SJCRH30 (cell line): ENCODE results near the gene FAM163A. TPM values are rescaled to one million over a fixed set of nuclear protein-coding genes. Genes with fewer than 3 reads are reported as not detected.

Experiments used
- DNase-seq, 2 experiments: peaks; one replicate each; pipeline ENCODE4 v3.0.0-alpha.2; 2015 to 2020
- H3K27ac ChIP-seq: fragments of 250-450 bp; sonication (Bioruptor Pico); 2 replicates; pipeline ENCODE4 v1.5.1; 2020; ENCODE audit warnings: mild to moderate bottlenecking, moderate library complexity
- H3K27me3 ChIP-seq: fragments of 250-450 bp; sonication (Bioruptor Pico); 2 replicates; pipeline ENCODE4 v1.5.1; 2020; ENCODE audit warnings: mild to moderate bottlenecking, moderate library complexity
- H3K36me3 ChIP-seq: fragments of 250-450 bp; sonication (Bioruptor Pico); 2 replicates; pipeline ENCODE4 v1.5.1; 2020; ENCODE audit warnings: mild to moderate bottlenecking, moderate library complexity
- H3K4me1 ChIP-seq: fragments of 250-450 bp; sonication (Bioruptor Pico); 2 replicates; pipeline ENCODE4 v1.5.1; 2020; ENCODE audit warnings: mild to moderate bottlenecking, moderate library complexity
- H3K4me3 ChIP-seq: fragments of 250-450 bp; sonication (Bioruptor Pico); 2 replicates; pipeline ENCODE4 v1.5.1; 2020; ENCODE audit warnings: mild to moderate bottlenecking, moderate library complexity
- H3K9me3 ChIP-seq: fragments of 250-450 bp; sonication (Bioruptor Pico); replicated peaks from 2 replicates; pipeline ENCODE4 v1.5.1; 2020; ENCODE audit warnings: mild to moderate bottlenecking, moderate library complexity
- total RNA-seq: library from RNA; depleted of rRNA; stranded (reverse); fragments of >200 nt; shearing (Covaris generic); gene quantifications from 2 replicates; pipeline ENCODE4 v1.2.3, GENCODE V29; 2014

Gene FAM163A
- total RNA-seq, 1 experiment from 2014 or later, result not detected

DNA sequence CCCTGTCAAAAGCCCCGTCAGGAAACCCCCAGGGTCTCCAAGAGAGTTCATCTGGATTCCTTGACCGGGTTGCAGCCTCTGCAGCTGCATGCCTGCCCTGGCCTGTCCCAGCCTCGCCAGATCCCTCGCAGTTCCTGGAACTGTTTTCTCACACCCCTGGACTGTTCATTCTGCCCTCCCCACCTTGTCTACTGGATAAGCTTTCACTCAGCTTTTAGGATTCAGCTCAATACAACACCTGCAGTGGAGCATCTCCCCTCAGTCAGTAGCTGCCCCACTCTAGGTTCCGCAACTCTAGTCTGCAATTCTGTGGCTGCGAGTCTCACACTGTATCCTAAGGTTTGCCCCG lies 67.2 kb downstream of the FAM163A start:
- Histone ChIP-seq H3K27ac (no peak overlapping the region), H3K4me1 (no peaks in the 10 kb centered on the region), H3K36me3 (no peaks in the 10 kb centered on the region), H3K9me3 (no peaks in the 10 kb centered on the region), H3K4me3 (no peak overlapping the region), H3K27me3 (no peaks in the 10 kb centered on the region; the same call in 1 of the 2 replicates)
- no peak for DNase-seq

DNA sequence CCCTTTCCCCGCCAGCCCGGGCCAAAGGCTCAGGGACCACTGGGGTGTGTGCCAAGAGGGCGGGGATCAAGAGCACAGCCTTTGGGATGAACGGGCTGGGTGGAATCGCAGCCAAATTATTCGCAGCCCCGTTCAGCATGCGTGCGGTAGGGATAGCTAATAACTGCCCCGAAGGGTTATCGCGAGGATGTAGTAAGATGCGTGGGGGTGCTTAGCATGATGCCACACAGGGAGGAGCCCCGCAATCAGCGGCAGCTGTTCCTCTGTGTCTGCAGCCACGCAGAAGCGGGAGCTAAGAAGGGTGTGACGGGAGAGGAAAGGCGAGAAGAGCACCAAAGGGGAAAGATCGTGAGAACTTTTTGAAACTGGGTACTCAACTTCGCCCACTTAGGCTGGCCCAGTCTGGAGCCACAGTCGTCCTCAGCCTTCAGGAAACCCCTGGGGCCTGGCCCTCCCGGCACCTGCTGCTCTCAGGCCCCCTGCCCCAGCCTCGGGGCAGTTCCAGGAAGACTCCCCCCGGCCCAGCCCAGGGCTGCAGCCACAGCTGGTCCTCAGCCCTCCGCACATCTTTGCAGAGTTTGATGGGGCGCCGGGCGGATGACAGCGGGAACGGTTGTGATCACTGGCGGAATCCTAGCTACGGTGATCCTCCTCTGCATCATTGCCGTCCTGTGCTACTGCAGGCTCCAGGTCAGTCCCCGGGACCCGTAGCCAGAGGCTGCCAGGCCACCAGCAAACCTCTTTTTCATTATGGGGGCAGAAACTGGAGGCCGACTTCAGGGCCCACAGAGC lies 69.6 kb downstream of the FAM163A start:
- Histone ChIP-seq H3K9me3 (no peaks in the 10 kb centered on the region), H3K4me3 (peak overlapping the region; percentile 25), H3K27ac (no peak overlapping the region), H3K4me1 (peaks cover 16% of the 10 kb centered on the region), H3K36me3 (no peaks in the 10 kb centered on the region), H3K27me3 (no peaks in the 10 kb centered on the region; the same call in 1 of the 2 replicates)
- DNase-seq, result peak; percentile 52 to 62

DNA sequence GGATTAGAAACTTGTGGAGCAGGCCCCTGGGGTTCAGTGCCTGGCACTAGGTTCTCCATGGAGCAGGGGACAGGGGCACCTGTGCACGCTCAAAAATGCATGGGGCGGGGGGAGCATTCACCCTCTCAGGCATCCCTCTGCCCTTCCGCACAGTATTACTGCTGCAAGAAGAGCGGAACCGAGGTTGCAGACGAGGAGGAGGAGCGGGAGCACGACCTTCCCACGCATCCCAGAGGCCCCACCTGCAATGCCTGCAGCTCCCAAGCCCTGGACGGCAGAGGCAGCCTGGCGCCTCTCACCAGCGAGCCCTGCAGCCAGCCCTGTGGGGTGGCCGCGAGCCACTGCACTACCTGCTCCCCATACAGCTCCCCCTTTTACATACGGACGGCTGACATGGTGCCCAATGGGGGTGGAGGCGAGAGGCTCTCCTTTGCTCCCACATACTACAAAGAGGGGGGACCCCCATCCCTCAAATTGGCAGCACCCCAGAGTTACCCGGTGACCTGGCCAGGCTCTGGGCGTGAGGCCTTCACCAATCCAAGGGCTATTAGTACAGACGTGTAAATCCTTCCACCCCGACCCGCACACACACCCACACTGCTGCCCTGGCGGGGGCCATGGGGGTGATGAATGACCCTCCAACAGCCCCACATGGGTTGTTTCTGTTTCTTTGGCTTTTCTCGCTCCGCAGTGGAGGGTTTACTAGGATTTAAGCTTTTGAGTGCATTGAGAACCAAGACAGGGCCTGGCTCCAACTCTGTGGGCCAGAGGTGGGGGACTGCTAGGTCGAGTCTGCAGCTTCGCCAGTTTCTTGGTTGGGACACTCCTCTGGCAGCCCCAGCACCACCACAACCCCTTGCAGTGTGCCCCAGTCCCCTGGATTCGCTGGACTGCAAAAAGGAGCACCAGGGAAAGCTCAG lies 70.8 kb downstream of the FAM163A start:
- no peaks in the 10 kb centered on the region; the same call in 1 of the 2 replicates for H3K27me3 ChIP-seq
- H3K27ac ChIP-seq, result no peak overlapping the region
- H3K4me1 ChIP-seq, result peaks cover 24% of the 10 kb centered on the region
- no peak overlapping the region for H3K4me3 ChIP-seq
- no peak for DNase-seq
- H3K9me3 ChIP-seq, result no peaks in the 10 kb centered on the region
- no peaks in the 10 kb centered on the region for H3K36me3 ChIP-seq

DNA sequence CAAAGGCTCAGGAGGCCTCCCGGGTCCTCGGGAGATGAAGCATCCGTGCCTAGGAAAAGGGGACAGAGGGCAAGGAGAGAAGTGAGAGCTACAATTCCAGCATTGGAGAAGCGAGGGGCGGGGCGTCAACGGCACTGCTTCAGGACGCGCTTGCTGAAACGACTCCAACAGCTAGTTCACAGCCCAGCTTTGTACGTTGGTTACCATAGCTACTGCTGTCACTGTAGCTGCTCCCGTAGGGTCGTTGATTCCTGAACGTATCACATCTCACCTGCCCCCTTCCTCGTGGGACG lies 71.4 kb downstream of the FAM163A start:
- H3K4me3 ChIP-seq, result peak overlapping the region; percentile 62
- no peaks in the 10 kb centered on the region; the same call in 1 of the 2 replicates for H3K27me3 ChIP-seq
- H3K4me1 ChIP-seq, result peaks cover 24% of the 10 kb centered on the region
- H3K9me3 ChIP-seq, result no peaks in the 10 kb centered on the region
- no peaks in the 10 kb centered on the region for H3K36me3 ChIP-seq
- no peak overlapping the region for H3K27ac ChIP-seq
- DNase-seq, result no peak

DNA sequence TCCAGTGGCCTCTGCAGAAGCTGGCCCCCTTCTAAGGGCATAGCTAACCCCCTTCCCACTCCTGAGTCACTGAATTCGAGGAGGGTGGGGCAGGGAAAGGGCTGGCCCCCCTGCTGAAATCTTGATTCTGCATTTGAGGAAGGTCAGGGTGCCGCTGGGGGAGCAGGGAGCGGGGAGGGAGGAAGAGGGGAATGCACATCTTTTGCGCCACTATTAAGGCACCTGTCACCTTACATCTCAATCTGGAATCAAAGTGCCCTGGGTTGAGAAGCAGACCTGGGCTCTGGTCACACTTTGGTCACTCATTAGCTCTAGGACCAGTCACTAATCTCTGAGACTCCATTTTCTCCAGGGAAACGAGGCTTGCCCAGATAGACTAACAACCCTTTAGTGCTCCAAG lies 72.5 kb downstream of the FAM163A start:
- H3K4me1 ChIP-seq, result peaks cover 24% of the 10 kb centered on the region
- H3K4me3 ChIP-seq, result peak overlapping the region; percentile 62
- H3K9me3 ChIP-seq, result no peaks in the 10 kb centered on the region
- H3K36me3 ChIP-seq, result no peaks in the 10 kb centered on the region
- no peaks in the 10 kb centered on the region; the same call in 1 of the 2 replicates for H3K27me3 ChIP-seq
- H3K27ac ChIP-seq, result no peak overlapping the region
- DNase-seq, result peak in 1 of 2 experiments; percentile 30

DNA sequence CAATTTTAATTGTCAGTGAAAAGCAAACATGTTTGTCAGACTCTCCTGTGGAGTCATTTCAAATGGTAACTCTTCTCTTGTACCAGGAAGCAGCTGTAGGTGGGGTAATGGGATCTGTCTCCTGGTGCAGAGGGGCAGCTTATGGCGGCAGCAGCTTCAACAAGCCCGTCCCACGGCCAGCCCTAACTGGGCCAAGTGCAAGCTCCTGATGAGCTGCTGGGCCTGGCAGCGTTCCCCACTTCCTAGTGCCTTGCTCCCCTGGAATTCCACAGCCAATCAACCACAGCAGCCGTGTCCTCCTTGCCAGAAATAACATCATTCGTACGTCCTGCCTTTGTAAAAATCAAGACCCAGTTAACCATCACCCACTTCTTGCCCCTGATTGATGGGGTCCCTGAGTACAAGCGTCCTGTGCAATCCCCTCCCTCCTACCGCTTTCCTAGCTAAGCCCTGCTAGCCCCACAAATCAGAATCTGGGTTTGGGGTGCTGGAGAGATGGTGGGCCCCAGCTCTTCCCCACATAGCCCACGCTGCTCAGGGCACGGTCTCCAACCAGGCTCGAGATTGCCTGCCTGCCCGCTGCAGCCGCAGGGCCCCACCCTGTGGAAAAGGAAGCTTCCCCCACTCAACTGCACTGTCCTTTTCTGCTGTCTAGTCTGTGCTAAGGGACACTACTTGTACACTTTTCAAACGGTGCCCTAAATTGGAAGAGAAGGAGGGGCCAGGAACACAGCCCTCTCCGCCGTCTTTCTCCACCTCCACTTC lies 73.3 kb downstream of the FAM163A start:
- H3K27ac ChIP-seq, result no peak overlapping the region

DNA sequence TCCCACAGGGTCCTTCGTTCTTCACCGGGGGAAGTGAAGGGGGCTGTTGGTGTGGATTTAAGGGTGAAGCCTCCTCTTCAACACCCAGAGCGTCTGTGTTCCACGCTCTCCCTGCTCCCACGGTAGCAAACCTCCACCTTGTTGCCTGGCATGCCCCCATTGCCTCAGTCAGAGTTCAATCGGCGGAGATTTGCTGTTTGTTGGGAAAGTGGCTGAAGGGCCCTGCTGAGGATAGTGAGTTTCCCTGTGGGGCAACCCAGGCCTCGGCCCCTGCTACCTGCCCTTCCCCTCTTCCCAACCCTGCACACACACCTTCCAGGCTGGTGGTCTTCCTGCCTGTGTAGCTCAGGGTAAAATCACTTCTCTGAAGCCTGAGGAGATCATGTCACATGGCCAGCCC lies 74.0 kb downstream of the FAM163A start:
- no peak for DNase-seq
- Histone ChIP-seq H3K4me1 (peaks cover 24% of the 10 kb centered on the region), H3K36me3 (no peaks in the 10 kb centered on the region), H3K27ac (no peak overlapping the region; the same call in 1 of the 2 replicates), H3K27me3 (no peaks in the 10 kb centered on the region; the same call in 1 of the 2 replicates), H3K9me3 (no peaks in the 10 kb centered on the region), H3K4me3 (no peak overlapping the region)

More for the DNA sequence above, 73.3 kb downstream of the FAM163A start:
- H3K36me3 ChIP-seq, result no peaks in the 10 kb centered on the region
- no peaks in the 10 kb centered on the region for H3K9me3 ChIP-seq
- peaks cover 24% of the 10 kb centered on the region for H3K4me1 ChIP-seq
- peak; percentile 41 to 56 for DNase-seq
- H3K27me3 ChIP-seq, result no peaks in the 10 kb centered on the region; the same call in 1 of the 2 replicates
- H3K4me3 ChIP-seq, result peak overlapping the region; percentile 62

DNA sequence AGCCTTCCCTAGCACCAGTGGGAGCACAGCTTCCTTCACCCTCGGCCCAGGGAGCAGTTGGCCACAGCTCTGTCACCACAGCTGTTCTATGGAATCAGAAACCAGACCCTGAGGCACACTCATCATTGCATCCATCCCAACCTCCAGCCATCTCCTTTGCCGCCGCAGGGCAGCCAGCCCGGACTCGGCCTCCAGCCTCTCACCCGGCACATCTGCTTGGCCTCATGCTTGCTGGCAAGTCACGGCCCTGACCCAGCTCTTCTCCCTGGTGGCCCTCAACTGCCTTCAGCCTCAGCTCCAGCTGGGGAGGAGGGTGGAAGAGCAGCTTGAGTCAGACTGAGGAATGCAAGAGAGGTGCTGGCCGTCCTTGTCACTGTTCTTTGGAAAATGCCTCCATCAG lies 74.7 kb downstream of the FAM163A start:
- no peaks in the 10 kb centered on the region for H3K36me3 ChIP-seq
- peaks cover 24% of the 10 kb centered on the region for H3K4me1 ChIP-seq
- H3K9me3 ChIP-seq, result no peaks in the 10 kb centered on the region
- no peaks in the 10 kb centered on the region; the same call in 1 of the 2 replicates for H3K27me3 ChIP-seq
- peak overlapping the region; percentile 23 for H3K27ac ChIP-seq
- peak; percentile 87 to 92 for DNase-seq
- no peak overlapping the region for H3K4me3 ChIP-seq

DNA sequence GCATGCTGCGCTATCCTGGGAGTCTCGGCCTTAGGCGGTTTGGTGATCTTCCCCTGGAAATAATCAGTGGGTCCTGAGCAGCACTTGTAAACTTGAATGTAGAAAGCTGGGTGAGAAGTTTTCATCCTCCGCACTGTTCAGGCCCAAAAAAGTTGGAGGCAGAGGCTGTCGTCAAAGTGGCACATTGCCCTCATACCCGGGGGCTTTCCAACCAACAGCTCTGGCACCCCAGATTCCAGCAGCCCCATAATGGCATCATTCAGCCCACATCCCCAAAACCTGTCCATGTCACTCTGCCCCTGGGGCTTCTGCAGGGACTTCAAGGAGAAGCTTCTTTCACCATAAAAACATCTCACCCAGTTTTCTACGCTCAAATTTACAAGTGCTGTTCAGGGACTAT lies 75.2 kb downstream of the FAM163A start:
- H3K4me3 ChIP-seq, result no peak overlapping the region
- no peak for DNase-seq
- H3K4me1 ChIP-seq, result peaks cover 24% of the 10 kb centered on the region
- no peaks in the 10 kb centered on the region for H3K27me3 ChIP-seq
- no peaks in the 10 kb centered on the region for H3K9me3 ChIP-seq
- H3K36me3 ChIP-seq, result no peaks in the 10 kb centered on the region
- H3K27ac ChIP-seq, result peak overlapping the region; percentile 23

DNA sequence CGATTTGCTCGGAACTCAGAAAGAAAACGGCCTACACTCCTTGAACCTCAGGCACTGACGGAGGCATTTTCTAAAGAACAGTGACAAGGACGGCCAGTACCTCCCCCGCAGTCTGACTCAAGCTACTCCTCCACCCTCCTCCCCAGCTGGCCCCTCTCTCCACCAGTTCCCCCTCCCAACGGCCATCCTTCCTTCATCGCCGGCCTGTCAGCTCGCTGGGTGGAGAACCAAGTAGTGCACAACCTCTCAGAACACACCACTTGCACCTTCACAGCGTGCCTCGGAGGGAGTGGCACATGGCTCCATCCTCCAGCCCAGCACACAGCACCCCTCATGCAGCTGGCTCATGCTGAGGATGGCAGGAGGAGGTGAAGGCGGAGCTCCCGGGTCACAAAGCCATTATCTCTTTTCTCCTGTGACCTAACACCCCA lies 75.7 kb downstream of the FAM163A start:
- no peak for DNase-seq
- no peaks in the 10 kb centered on the region for H3K36me3 ChIP-seq
- H3K4me1 ChIP-seq, result peaks cover 24% of the 10 kb centered on the region
- H3K9me3 ChIP-seq, result no peaks in the 10 kb centered on the region
- no peak overlapping the region for H3K27ac ChIP-seq
- H3K4me3 ChIP-seq, result no peak overlapping the region
- H3K27me3 ChIP-seq, result no peaks in the 10 kb centered on the region

DNA sequence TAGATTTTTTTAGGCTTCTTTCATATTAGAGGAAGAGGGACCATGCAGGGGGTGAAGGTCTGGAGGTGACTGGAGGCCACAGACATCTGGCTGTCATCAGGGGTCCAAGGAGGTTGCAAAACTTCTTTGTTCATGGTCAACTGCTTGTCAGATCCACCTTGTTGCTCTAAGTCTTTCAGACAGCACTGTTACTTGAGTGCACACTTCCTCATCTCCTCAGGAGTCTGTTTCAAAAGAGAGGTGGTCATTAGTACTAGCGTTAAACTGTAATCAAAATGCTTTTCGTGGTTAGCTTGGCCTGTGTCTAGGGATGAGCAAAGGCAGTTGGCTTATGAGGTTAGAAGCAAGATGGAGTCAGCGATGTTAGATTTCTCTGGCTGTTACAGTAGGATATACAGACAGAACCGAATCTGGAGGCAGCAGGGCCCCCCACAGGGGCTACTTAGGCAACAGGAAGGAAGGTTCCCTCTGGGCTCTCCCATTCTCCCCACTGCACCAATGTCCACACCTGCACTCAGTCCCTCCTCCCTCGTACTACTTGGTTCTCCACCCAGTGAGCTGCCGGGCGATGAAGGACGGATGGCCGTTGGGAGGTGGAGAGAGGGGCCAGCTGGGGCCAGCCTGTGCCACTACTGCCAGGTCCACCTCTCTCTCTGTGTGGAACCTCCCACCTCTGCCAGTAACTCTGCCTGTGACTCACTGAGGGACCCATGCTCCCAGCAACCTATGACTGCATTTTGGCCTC lies 77.3 kb downstream of the FAM163A start:
- Histone ChIP-seq H3K27me3 (no peaks in the 10 kb centered on the region), H3K4me1 (peaks cover 24% of the 10 kb centered on the region), H3K36me3 (no peaks in the 10 kb centered on the region), H3K27ac (no peak overlapping the region), H3K9me3 (no peaks in the 10 kb centered on the region), H3K4me3 (no peak overlapping the region)
- DNase-seq, result no peak

DNA sequence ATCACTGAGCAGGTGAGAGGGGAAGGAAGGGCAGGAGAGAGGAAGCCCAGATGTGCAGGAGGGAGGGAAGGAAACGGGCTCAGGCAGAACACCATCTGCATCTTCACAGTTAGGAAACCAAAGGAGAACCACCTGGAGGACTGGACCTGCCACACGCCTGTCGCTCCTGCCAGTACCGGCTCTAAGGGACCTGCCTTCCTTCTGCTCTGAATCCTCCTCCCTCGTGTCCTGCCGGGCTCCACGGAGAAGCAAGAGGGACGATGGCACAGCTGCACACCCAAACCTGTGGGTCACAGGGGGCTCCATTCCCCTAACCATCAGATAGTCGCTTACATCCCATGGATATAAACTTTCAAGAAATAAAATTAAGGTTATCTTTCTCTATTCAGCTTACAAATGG lies 78.4 kb downstream of the FAM163A start:
- no peak for DNase-seq

DNA sequence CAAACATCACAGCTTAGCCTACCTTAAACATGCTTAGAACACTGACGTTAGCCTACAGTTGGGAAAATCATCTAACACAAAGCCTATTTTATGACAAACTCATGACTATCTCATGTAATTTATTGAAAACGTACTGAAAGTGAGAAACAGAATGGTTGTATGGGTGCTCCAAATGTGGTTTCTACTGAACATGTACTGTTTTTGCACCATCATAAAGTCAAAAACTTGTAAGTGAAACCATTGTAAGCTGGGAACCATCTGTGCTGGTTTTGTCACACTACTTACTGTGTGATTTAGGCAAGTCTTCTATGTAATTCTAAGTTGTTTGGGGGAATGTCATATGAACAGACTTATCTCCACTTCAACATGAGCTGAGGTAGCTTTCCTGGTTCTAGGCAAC lies 79.0 kb downstream of the FAM163A start:
- H3K36me3 ChIP-seq, result no peaks in the 10 kb centered on the region
- no peak for DNase-seq
- no peak overlapping the region for H3K27ac ChIP-seq
- no peaks in the 10 kb centered on the region for H3K27me3 ChIP-seq
- no peak overlapping the region for H3K4me3 ChIP-seq
- no peaks in the 10 kb centered on the region for H3K9me3 ChIP-seq
- H3K4me1 ChIP-seq, result peaks cover 15% of the 10 kb centered on the region

More for the DNA sequence above, 78.4 kb downstream of the FAM163A start:
- Histone ChIP-seq H3K4me1 (peaks cover 19% of the 10 kb centered on the region), H3K27ac (no peak overlapping the region), H3K4me3 (no peak overlapping the region), H3K27me3 (no peaks in the 10 kb centered on the region), H3K9me3 (no peaks in the 10 kb centered on the region), H3K36me3 (no peaks in the 10 kb centered on the region)

DNA sequence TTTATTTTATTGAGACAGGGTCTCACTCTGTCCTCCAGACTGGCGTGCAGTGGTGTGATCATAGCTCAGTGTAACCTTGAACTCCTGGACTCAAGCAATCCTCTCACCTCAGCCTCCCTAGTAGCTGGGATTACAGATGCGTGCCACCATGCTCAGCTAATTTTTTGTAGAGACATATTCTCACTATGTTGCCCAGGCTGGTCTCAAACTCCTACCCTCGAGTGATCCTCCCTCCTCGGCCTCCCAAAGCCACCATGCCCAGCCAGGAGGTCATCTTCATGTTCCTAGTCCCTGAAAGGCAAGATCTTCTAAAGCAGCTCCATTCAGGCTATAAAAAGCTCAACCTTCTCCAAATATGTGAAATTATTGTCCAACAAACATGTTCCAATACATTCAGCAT lies 80.6 kb downstream of the FAM163A start:
- Histone ChIP-seq H3K27ac (no peak overlapping the region), H3K4me3 (no peak overlapping the region), H3K27me3 (no peaks in the 10 kb centered on the region), H3K9me3 (no peaks in the 10 kb centered on the region), H3K4me1 (peaks cover 3% of the 10 kb centered on the region; the same call in 1 of the 2 replicates), H3K36me3 (no peaks in the 10 kb centered on the region)
- no peak for DNase-seq
